ENCODE results near the gene CCDC32. TPM values are rescaled to one million over a fixed set of nuclear protein-coding genes. Genes with fewer than 3 reads are reported as not detected.

Gene CCDC32
- total and polyA plus RNA-seq, 7 donors: 21.4 to 55.3 (median 37.1) TPM

DNA sequence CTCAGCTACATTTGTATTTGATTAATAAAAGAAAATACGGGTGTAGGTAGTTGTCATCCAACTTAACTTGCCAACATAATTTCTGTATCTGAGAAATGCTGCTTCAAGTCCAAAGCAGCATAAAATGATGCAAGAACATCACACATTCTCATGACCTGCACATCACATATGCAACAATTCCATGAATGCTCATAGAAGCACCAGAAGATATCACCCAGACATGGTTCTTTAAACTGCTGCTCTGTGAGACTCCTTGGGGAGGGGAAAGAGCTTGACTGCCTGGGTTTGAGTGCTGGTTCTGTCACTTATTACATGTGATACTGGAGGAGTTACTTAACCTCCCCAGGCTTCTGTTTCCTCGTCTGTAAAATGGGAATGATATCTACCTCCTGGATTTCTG is 54.6 kb downstream of the CCDC32 start:
- Histone ChIP-seq H3K27ac (no peak overlapping the region), H3K4me3 (no peak overlapping the region), H3K4me1 (peaks cover 0 to 23% (median 13%) of the 10 kb centered on the region in 4 donors), H3K27me3 (no peaks in the 10 kb centered on the region), H3K9me3 (no peaks in the 10 kb centered on the region), H3K36me3 (no peaks in the 10 kb centered on the region)
- intact Hi-C loops (cut with DNase I): loop anchor here (10.0 kb wide), 1 partner anchor 385 kb away; the partner anchor contains the start of gene VPS18
- 69 to 83% methylated on average over 2 of the region's 2 CpGs for WGBS, 2 donors
- no peak for DNase-seq
- TF ChIP-seq EP300 (IDR thresholded peaks at IDR 0.05): no peak
- TF ChIP-seq POLR2AphosphoS5 (IDR thresholded peaks at IDR 0.05): no peak
- TF ChIP-seq POLR2A (IDR thresholded peaks at IDR 0.05): no peak
- TF ChIP-seq, protein P1, sequence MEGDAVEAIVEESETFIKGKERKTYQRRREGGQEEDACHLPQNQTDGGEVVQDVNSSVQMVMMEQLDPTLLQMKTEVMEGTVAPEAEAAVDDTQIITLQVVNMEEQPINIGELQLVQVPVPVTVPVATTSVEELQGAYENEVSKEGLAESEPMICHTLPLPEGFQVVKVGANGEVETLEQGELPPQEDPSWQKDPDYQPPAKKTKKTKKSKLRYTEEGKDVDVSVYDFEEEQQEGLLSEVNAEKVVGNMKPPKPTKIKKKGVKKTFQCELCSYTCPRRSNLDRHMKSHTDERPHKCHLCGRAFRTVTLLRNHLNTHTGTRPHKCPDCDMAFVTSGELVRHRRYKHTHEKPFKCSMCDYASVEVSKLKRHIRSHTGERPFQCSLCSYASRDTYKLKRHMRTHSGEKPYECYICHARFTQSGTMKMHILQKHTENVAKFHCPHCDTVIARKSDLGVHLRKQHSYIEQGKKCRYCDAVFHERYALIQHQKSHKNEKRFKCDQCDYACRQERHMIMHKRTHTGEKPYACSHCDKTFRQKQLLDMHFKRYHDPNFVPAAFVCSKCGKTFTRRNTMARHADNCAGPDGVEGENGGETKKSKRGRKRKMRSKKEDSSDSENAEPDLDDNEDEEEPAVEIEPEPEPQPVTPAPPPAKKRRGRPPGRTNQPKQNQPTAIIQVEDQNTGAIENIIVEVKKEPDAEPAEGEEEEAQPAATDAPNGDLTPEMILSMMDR (IDR thresholded peaks at IDR 0.05): no peak

DNA sequence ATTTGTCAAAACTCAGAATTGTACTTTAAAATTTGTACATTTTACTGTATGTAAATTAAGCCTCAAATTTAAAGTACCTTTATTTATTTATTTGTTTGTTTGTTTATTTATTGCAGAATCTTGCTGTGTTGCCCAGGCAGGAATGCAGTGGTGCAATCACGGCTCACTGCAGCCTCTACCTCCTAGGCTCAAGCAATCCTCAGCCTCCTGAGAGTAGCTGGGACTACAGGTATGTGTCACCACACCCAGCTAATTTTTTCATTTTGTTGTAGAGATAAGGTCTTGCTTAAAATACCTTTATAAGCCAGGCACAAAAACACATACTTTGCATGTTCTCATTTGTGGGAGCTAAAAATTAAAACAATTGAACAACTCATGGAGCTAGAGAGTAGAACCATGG is 56.6 kb downstream of the CCDC32 start:
- Histone ChIP-seq H3K27ac (no peak overlapping the region), H3K36me3 (no peaks in the 10 kb centered on the region), H3K27me3 (no peaks in the 10 kb centered on the region), H3K9me3 (no peaks in the 10 kb centered on the region), H3K4me3 (no peak overlapping the region), H3K4me1 (peaks cover 0 to 23% (median 13%) of the 10 kb centered on the region in 4 donors)
- no peak for DNase-seq
- 78 to 94% methylated on average over 1 of the region's 1 CpG for WGBS, 2 donors
- TF ChIP-seq EP300 (IDR thresholded peaks at IDR 0.05) (no peak), POLR2A (IDR thresholded peaks at IDR 0.05) (no peak), POLR2AphosphoS5 (IDR thresholded peaks at IDR 0.05) (no peak)
- TF ChIP-seq, protein P1 (IDR thresholded peaks at IDR 0.05): no peak
- intact Hi-C loops (cut with DNase I): no loop called here

GRCh38 chr15:40506964-40507571 is 57.8 kb downstream of the CCDC32 start:
- 2 to 4% methylated on average over 30 of the region's 30 CpGs for WGBS, 2 donors
- intact Hi-C loops (cut with DNase I): loop anchor here (2.0 kb wide), 2 partner anchors 36 to 64 kb away; partner anchors contain the start of gene CHST14
- Histone ChIP-seq H3K4me1 (peaks cover 0 to 21% (median 11%) of the 10 kb centered on the region in 4 donors), H3K27ac (peak overlapping the region in 2 of 4 donors; percentile 32 to 35), H3K4me3 (peak overlapping the region; percentile 4 to 38 (median 32)), H3K36me3 (no peaks in the 10 kb centered on the region), H3K9me3 (no peaks in the 10 kb centered on the region), H3K27me3 (no peaks in the 10 kb centered on the region)
- TF ChIP-seq, protein P1 (IDR thresholded peaks at IDR 0.05): peak; percentile 44 to 68 (median 58)
- no peak for TF ChIP-seq POLR2AphosphoS5 (IDR thresholded peaks at IDR 0.05)
- DNase-seq: peak; percentile 89

Small RNA genes lying within 50 kb of the gene (small RNA-seq; reads per million reads assigned to genes)
- gene RF00017: 0 reads per million in 3 donors
- 0 reads per million in 3 donors for gene RNU6-516P

Other genes starting within 250 kb of the CCDC32 start
- gene INAFM2, start 241.3 kb downstream of the CCDC32 start, total RNA-seq: 10 to 100 TPM; 41.0 to 63.1 (median 51.8) TPM
- gene INAFM2, start 241.3 kb downstream of the CCDC32 start, polyA plus RNA-seq: 10 to 100 TPM in 1 of 3 donors, 1 to 10 TPM in 2; 6.6 to 13.4 (median 9.0) TPM
- gene CCDC9B, start 224.1 kb downstream of the CCDC32 start, total RNA-seq: 10 to 100 TPM; 43.9 to 97.2 (median 65.3) TPM
- 10 to 100 TPM in 1 of 3 donors, 1 to 10 TPM in 2; 5.1 to 33.4 (median 7.8) TPM for gene CCDC9B, start 224.1 kb downstream of the CCDC32 start, polyA plus RNA-seq
- gene PHGR1, start 214.0 kb downstream of the CCDC32 start, total RNA-seq: 1 to 10 TPM in 1 of 4 donors, not detected in 3; 8.2 TPM
- over 10,000 TPM; 12,817 to 35,077 (median 19,474) TPM for gene PHGR1, start 214.0 kb downstream of the CCDC32 start, polyA plus RNA-seq
- 1 to 10 TPM in 1 of 4 donors, under 1 TPM in 3; 0.16 to 1.1 (median 0.38) TPM for gene DISP2, start 206.8 kb downstream of the CCDC32 start, total RNA-seq
- 1 to 10 TPM; 1.8 to 3.0 (median 2.8) TPM for gene DISP2, start 206.8 kb downstream of the CCDC32 start, polyA plus RNA-seq
- gene KNSTRN, start 182.3 kb downstream of the CCDC32 start, total RNA-seq: 10 to 100 TPM in 1 of 4 donors, 1 to 10 TPM in 3; 5.0 to 13.8 (median 6.6) TPM
- 10 to 100 TPM in 1 of 3 donors, 1 to 10 TPM in 2; 6.0 to 18.9 (median 9.5) TPM for gene KNSTRN, start 182.3 kb downstream of the CCDC32 start, polyA plus RNA-seq
- 10 to 100 TPM; 33.2 to 59.9 (median 55.4) TPM for gene IVD, start 159.2 kb downstream of the CCDC32 start, total RNA-seq
- 10 to 100 TPM; 28.8 to 56.0 (median 33.1) TPM for gene IVD, start 159.2 kb downstream of the CCDC32 start, polyA plus RNA-seq
- gene BAHD1, start 124.1 kb downstream of the CCDC32 start, total RNA-seq: 10 to 100 TPM in 1 of 4 donors, 1 to 10 TPM in 3; 7.7 to 16.3 (median 9.3) TPM
- gene BAHD1, start 124.1 kb downstream of the CCDC32 start, polyA plus RNA-seq: 10 to 100 TPM in 2 of 3 donors, 1 to 10 TPM in 1; 9.6 to 20.2 (median 14.1) TPM
- gene CHST14, start 94.1 kb downstream of the CCDC32 start, total RNA-seq: 10 to 100 TPM in 1 of 4 donors, 1 to 10 TPM in 3; 6.4 to 10.2 (median 7.4) TPM
- gene CHST14, start 94.1 kb downstream of the CCDC32 start, polyA plus RNA-seq: 1 to 10 TPM; 1.2 to 6.2 (median 1.2) TPM
- gene RPUSD2, start 4.3 kb upstream of the CCDC32 start, total RNA-seq: 10 to 100 TPM in 2 of 4 donors, 1 to 10 TPM in 2; 8.3 to 13.3 (median 10.0) TPM
- gene RPUSD2, start 4.3 kb upstream of the CCDC32 start, polyA plus RNA-seq: 10 to 100 TPM in 1 of 3 donors, 1 to 10 TPM in 2; 4.6 to 10.8 (median 6.0) TPM
- gene KNL1, start 29.2 kb upstream of the CCDC32 start, total RNA-seq: under 1 TPM in 3 of 4 donors, not detected in 1; 0.36 to 0.83 (median 0.68) TPM
- 1 to 10 TPM in 1 of 3 donors, under 1 TPM in 2; under 0.01 to 5.9 (median 0.46) TPM for gene KNL1, start 29.2 kb upstream of the CCDC32 start, polyA plus RNA-seq
- 1 to 10 TPM in 2 of 4 donors, not detected in 2; 1.1 to 1.5 TPM for gene RAD51, start 130.1 kb upstream of the CCDC32 start, total RNA-seq
- gene RAD51, start 130.1 kb upstream of the CCDC32 start, polyA plus RNA-seq: 1 to 10 TPM; 4.2 to 9.8 (median 4.2) TPM
- gene RMDN3, start 190.2 kb upstream of the CCDC32 start, total RNA-seq: 10 to 100 TPM; 20.8 to 26.4 (median 22.4) TPM
- gene RMDN3, start 190.2 kb upstream of the CCDC32 start, polyA plus RNA-seq: 10 to 100 TPM in 1 of 3 donors, 1 to 10 TPM in 2; 7.9 to 32.7 (median 9.6) TPM
- 10 to 100 TPM in 3 of 4 donors, 1 to 10 TPM in 1; 2.2 to 27.8 (median 15.8) TPM for gene GCHFR, start 199.0 kb upstream of the CCDC32 start, total RNA-seq
- gene GCHFR, start 199.0 kb upstream of the CCDC32 start, polyA plus RNA-seq: 10 to 100 TPM; 45.0 to 71.7 (median 54.6) TPM
- under 1 TPM in 3 of 4 donors, not detected in 1; 0.28 to 0.71 (median 0.66) TPM for gene C15orf62, start 204.9 kb upstream of the CCDC32 start, total RNA-seq
- 1 to 10 TPM in 1 of 3 donors, not detected in 2; 1.1 TPM for gene C15orf62, start 204.9 kb upstream of the CCDC32 start, polyA plus RNA-seq
- 10 to 100 TPM; 17.5 to 49.6 (median 29.9) TPM for gene ZFYVE19, start 242.0 kb upstream of the CCDC32 start, total RNA-seq
- gene ZFYVE19, start 242.0 kb upstream of the CCDC32 start, polyA plus RNA-seq: 10 to 100 TPM; 14.4 to 32.4 (median 28.7) TPM
- 10 to 100 TPM in 2 of 4 donors, 1 to 10 TPM in 2; 9.1 to 25.8 (median 12.8) TPM for gene DNAJC17, start 242.4 kb upstream of the CCDC32 start, total RNA-seq
- gene DNAJC17, start 242.4 kb upstream of the CCDC32 start, polyA plus RNA-seq: 10 to 100 TPM; 46.5 to 56.4 (median 46.8) TPM

Data from sigmoid colon (tissue), 7 donors.